Measurements from ENCODE around the gene DNAI2. TPM values are rescaled to one million over a fixed set of nuclear protein-coding genes. Genes with fewer than 3 reads are reported as not detected.
"Not testable (repeated sequence)": the region's sequence is repeated elsewhere in the genome, so short reads cannot be mapped to it uniquely, and the experiment has no call there.

The DNAI2 gene
- total RNA-seq, 6 experiments from 2014 or later, result not detected

DNA sequence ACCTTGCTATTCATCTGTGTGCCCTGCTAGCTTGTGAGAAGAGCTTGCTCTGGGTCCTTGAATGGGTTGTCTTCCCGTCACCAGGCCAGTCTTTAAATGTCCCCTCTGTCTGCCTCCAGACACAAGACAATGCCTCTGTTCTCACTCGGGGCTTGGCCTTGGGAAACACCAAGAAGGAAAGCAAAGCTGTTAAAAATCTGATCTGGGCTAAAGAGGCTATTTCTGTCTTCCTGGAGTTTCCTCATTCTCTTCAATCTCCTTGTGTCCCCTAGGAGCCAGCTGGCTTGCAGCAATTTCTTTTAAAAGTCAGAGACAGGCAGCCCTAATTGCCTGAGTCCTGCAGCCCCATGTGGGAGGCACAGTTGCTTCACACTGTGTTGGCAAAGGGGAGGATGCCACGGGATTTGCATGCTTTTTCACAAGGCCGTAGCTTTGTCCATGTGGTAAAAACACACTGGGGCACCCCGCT, 2.5 kb downstream of the DNAI2 start:
- H3K27ac Mint-ChIP-seq, result no peak overlapping the region
- H3K36me3 Mint-ChIP-seq (ENCODE audit: low read depth), result no peaks in the 10 kb centered on the region
- no peak overlapping the region for H3K4me3 Mint-ChIP-seq
- no peak for TF ChIP-seq CTCF (IDR thresholded peaks at IDR 0.05)
- H3K27me3 Mint-ChIP-seq (ENCODE audit: insufficient read depth), result peaks cover 3% of the 10 kb centered on the region
- no peaks in the 10 kb centered on the region for H3K4me1 Mint-ChIP-seq (ENCODE audit: low read depth)
- peaks cover 32% of the 10 kb centered on the region; the same call in 1 of the 2 replicates for H3K9me3 Mint-ChIP-seq
- DNase-seq, result no peak

DNA sequence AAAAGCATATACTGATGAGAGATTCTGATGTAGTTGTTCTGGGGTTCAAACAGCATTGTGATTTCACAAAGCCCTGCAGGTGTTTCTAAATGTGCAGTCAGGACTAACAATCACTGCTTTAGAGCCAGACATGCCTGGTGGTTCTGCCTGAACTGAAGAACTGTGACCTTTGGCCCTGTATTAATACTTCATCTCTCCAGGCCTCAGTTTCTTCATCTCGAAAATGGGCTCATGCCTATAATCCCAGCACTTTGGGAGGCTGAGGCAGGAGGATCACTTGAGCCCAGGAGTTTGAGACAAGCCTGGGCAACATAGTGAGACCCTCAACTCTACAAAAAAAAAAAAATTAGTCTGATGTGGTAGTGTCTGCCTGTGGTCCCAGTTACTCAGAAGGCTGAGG, 3.9 kb downstream of the DNAI2 start:
- Mint-ChIP-seq H3K4me3 (no peak overlapping the region), H3K4me1 (ENCODE audit: low read depth) (no peaks in the 10 kb centered on the region), H3K36me3 (ENCODE audit: low read depth) (no peaks in the 10 kb centered on the region), H3K9me3 (peaks cover 33% of the 10 kb centered on the region), H3K27ac (no peak overlapping the region), H3K27me3 (ENCODE audit: insufficient read depth) (peaks cover 3% of the 10 kb centered on the region)
- no peak for DNase-seq
- no peak for TF ChIP-seq CTCF (IDR thresholded peaks at IDR 0.05)

DNA sequence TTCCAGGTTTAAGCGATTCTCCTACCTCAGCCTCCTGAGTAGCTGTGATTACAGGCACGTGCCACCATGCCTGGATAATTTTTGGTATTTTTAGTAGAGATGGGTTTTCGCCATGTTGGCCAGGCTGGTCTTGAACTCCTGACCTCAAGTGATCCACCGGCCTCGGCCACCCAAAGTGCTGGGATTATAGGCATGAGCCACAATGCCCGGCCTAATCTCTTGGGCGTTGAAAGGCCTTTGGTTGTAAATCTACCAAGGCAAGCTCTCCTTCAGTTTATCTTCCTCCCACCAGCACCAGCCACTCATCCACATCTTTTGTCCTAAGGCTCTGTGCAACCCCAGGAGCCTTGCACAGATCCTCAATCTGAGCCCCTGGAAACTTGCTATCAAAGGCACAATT, 5.6 kb downstream of the DNAI2 start:
- DNase-seq; H3K4me3 Mint-ChIP-seq; H3K4me1 Mint-ChIP-seq (ENCODE audit: low read depth); H3K27me3 Mint-ChIP-seq (ENCODE audit: insufficient read depth); H3K27ac Mint-ChIP-seq; H3K36me3 Mint-ChIP-seq (ENCODE audit: low read depth): not testable (repeated sequence)
- peaks cover 35% of the 10 kb centered on the region for H3K9me3 Mint-ChIP-seq

- no peak overlapping the region for H3K4me3 Mint-ChIP-seq
- no peak for DNase-seq
- peaks cover 30% of the 10 kb centered on the region for H3K9me3 Mint-ChIP-seq
- H3K36me3 Mint-ChIP-seq (ENCODE audit: low read depth), result no peaks in the 10 kb centered on the region
- H3K27ac Mint-ChIP-seq, result no peak overlapping the region
- no peaks in the 10 kb centered on the region for H3K4me1 Mint-ChIP-seq (ENCODE audit: low read depth)
- TF ChIP-seq CTCF (IDR thresholded peaks at IDR 0.05), result no peak
- H3K27me3 Mint-ChIP-seq (ENCODE audit: insufficient read depth), result peaks cover 3% of the 10 kb centered on the region
Observed at GRCh38 chr17:74280093-74280513, 6.1 kb downstream of the DNAI2 start.

GRCh38 chr17:74281799-74282198, 7.8 kb downstream of the DNAI2 start:
- Mint-ChIP-seq H3K27ac (no peak overlapping the region), H3K4me3 (no peak overlapping the region), H3K27me3 (ENCODE audit: insufficient read depth) (peaks cover 2% of the 10 kb centered on the region; the same call in 1 of the 2 replicates), H3K36me3 (ENCODE audit: low read depth) (no peaks in the 10 kb centered on the region), H3K9me3 (peaks cover 22% of the 10 kb centered on the region), H3K4me1 (ENCODE audit: low read depth) (no peaks in the 10 kb centered on the region)
- no peak for TF ChIP-seq CTCF (IDR thresholded peaks at IDR 0.05)
- DNase-seq, result no peak

- H3K4me3 Mint-ChIP-seq; H3K36me3 Mint-ChIP-seq (ENCODE audit: low read depth); H3K4me1 Mint-ChIP-seq (ENCODE audit: low read depth); DNase-seq; H3K27ac Mint-ChIP-seq; H3K27me3 Mint-ChIP-seq (ENCODE audit: insufficient read depth): not testable (repeated sequence)
- H3K9me3 Mint-ChIP-seq, result peaks cover 26% of the 10 kb centered on the region
Observed at GRCh38 chr17:74282274-74282586, 8.2 kb downstream of the DNAI2 start.

Data from HFFc6 (cell line).